SU-DHL-6 (cell line): ENCODE results near the gene LINGO4.

Experiments
- H2AFZ ChIP-seq: fragments of 200-600 bp; sonication (generic); 2 replicates; pipeline ENCODE4 v1.6.1; 2014; ENCODE audit warnings: low read depth, mild to moderate bottlenecking, moderate library complexity, mixed read lengths, antibody characterized with exemption, low read length; ENCODE audit not compliant: severe bottlenecking
- H3F3A ChIP-seq: fragments of 200-600 bp; shearing (Covaris generic); 2 replicates; pipeline ENCODE4 v1.6.0; 2016; ENCODE audit warnings: antibody characterized with exemption, mild to moderate bottlenecking; ENCODE audit not compliant: insufficient read depth
- H3K27ac ChIP-seq: fragments of 200-600 bp; sonication (generic); 2 replicates; pipeline ENCODE4 v1.5.1; 2016; ENCODE audit warnings: low read depth, mild to moderate bottlenecking, low read length, moderate library complexity, mixed read lengths
- H3K27me3 ChIP-seq: fragments of 200-600 bp; sonication (generic), shearing (Covaris generic); 2 replicates; pipeline ENCODE4 v1.6.0; 2014; ENCODE audit warnings: mild to moderate bottlenecking, low read length
- H3K36me3 ChIP-seq: fragments of 200-600 bp; sonication (generic); 2 replicates; pipeline ENCODE4 v1.6.1; 2014; ENCODE audit warnings: mild to moderate bottlenecking, low read length, mixed read lengths
- H3K4me2 ChIP-seq: fragments of 300-600, 200-600 bp; shearing (Covaris generic), sonication (generic); 2 replicates; pipeline ENCODE4 v1.6.0; 2014; ENCODE audit warnings: low read length, low read depth, mild to moderate bottlenecking; ENCODE audit not compliant: poor library complexity, severe bottlenecking
- H3K4me3 ChIP-seq: fragments of 200-600 bp; sonication (generic); 2 replicates; pipeline ENCODE4 v1.5.1; 2014; ENCODE audit warnings: antibody characterized with exemption, low read length, mild to moderate bottlenecking, mixed read lengths; ENCODE audit not compliant: insufficient read depth, poor library complexity, severe bottlenecking
- H3K79me2 ChIP-seq: fragments of 200-600 bp; sonication (generic); 2 replicates; pipeline ENCODE4 v1.6.1; 2014; ENCODE audit warnings: mild to moderate bottlenecking, low read length, moderate library complexity; ENCODE audit not compliant: insufficient read depth
- H3K9ac ChIP-seq: fragments of 200-600 bp; sonication (generic); 2 replicates; pipeline ENCODE4 v1.7.0; 2014; ENCODE audit warnings: mild to moderate bottlenecking, low read length
- H3K9me2 ChIP-seq: fragments of 200-600 bp; sonication (generic); replicated peaks from 2 replicates; pipeline ENCODE4 v1.6.1; 2014; ENCODE audit warnings: low read length; ENCODE audit not compliant: insufficient read depth
- H3K9me3 ChIP-seq: fragments of 200-600 bp; sonication (generic); 2 replicates; pipeline ENCODE4 v1.6.1; 2014; ENCODE audit warnings: low read length, mixed read lengths; ENCODE audit not compliant: insufficient read depth
- H4K20me1 ChIP-seq: fragments of 200-600 bp; sonication (generic); 2 replicates; pipeline ENCODE4 v1.6.1; 2014; ENCODE audit warnings: low read depth, mild to moderate bottlenecking, antibody characterized with exemption, low read length, moderate library complexity, mixed read lengths
- CTCF ChIP-seq: fragments of 200-600 bp; sonication (generic); IDR thresholded peaks from one replicate; pipeline ENCODE4 v1.5.1; 2017; ENCODE audit warnings: antibody characterized with exemption, mild to moderate bottlenecking, low read length, moderate library complexity; ENCODE audit not compliant: insufficient read depth, poor library complexity, severe bottlenecking
- EZH2phosphoT487 ChIP-seq: fragments of 200-600 bp; sonication (generic), shearing (Covaris generic); conservative IDR thresholded peaks from 2 replicates; pipeline ENCODE4 v1.6.1; 2018; ENCODE audit warnings: mild to moderate bottlenecking, antibody characterized with exemption, low read length, moderate library complexity, mixed read lengths

LINGO4 gene

GRCh38 chr1:151837884-151838221, 32.6 kb upstream of the LINGO4 start:
- Histone ChIP-seq H3F3A (no peaks in the 10 kb centered on the region), H3K27me3 (no peaks in the 10 kb centered on the region), H3K4me2 (no peak overlapping the region), H3K36me3 (no peaks in the 10 kb centered on the region), H3K9me2 (no peaks in the 10 kb centered on the region), H3K9ac (no peak overlapping the region), H4K20me1 (no peaks in the 10 kb centered on the region), H3K79me2 (no peaks in the 10 kb centered on the region), H3K4me3 (no peak overlapping the region), H2AFZ (no peak overlapping the region), H3K9me3 (no peaks in the 10 kb centered on the region), H3K27ac (no peak overlapping the region)
- TF ChIP-seq EZH2phosphoT487 (no peak), CTCF (no peak)

GRCh38 chr1:151837197-151837596, 32.0 kb upstream of the LINGO4 start:
- Histone ChIP-seq H3K4me2 (no peak overlapping the region), H3K4me3 (no peak overlapping the region), H3K9me2 (no peaks in the 10 kb centered on the region), H3K79me2 (no peaks in the 10 kb centered on the region), H3K36me3 (no peaks in the 10 kb centered on the region), H3K9ac (no peak overlapping the region), H3K27ac (no peak overlapping the region), H4K20me1 (no peaks in the 10 kb centered on the region), H3K27me3 (no peaks in the 10 kb centered on the region), H3K9me3 (no peaks in the 10 kb centered on the region), H2AFZ (no peak overlapping the region), H3F3A (no peaks in the 10 kb centered on the region)
- TF ChIP-seq EZH2phosphoT487, result no peak

- no peak overlapping the region for H3K27ac ChIP-seq
- H3K79me2 ChIP-seq, result no peaks in the 10 kb centered on the region
- H3K9ac ChIP-seq, result no peak overlapping the region
- TF ChIP-seq EZH2phosphoT487 (no peak), CTCF (no peak)
- H4K20me1 ChIP-seq, result no peaks in the 10 kb centered on the region
- no peak overlapping the region for H2AFZ ChIP-seq
- no peak overlapping the region for H3K4me2 ChIP-seq
- no peaks in the 10 kb centered on the region for H3K27me3 ChIP-seq
- no peaks in the 10 kb centered on the region for H3K9me3 ChIP-seq
- no peaks in the 10 kb centered on the region for H3F3A ChIP-seq
- H3K36me3 ChIP-seq, result no peaks in the 10 kb centered on the region
- no peaks in the 10 kb centered on the region for H3K9me2 ChIP-seq
- H3K4me3 ChIP-seq, result no peak overlapping the region
Observed at GRCh38 chr1:151835596-151835995, 30.4 kb upstream of the LINGO4 start.

GRCh38 chr1:151834239-151834638, 29.0 kb upstream of the LINGO4 start:
- H3K36me3 ChIP-seq, result no peaks in the 10 kb centered on the region
- no peak overlapping the region for H3K4me3 ChIP-seq
- H4K20me1 ChIP-seq, result no peaks in the 10 kb centered on the region
- TF ChIP-seq EZH2phosphoT487 (no peak), CTCF (no peak)
- no peaks in the 10 kb centered on the region for H3K79me2 ChIP-seq
- no peaks in the 10 kb centered on the region for H3K9me3 ChIP-seq
- H3K4me2 ChIP-seq, result no peak overlapping the region
- no peak overlapping the region for H3K9ac ChIP-seq
- no peaks in the 10 kb centered on the region for H3K27me3 ChIP-seq
- H3K9me2 ChIP-seq, result no peaks in the 10 kb centered on the region
- no peaks in the 10 kb centered on the region for H3F3A ChIP-seq
- H3K27ac ChIP-seq, result no peak overlapping the region
- H2AFZ ChIP-seq, result no peak overlapping the region
